A549 (cell line): ENCODE results near the gene AMPH. TPM values are rescaled to one million over a fixed set of nuclear protein-coding genes. Genes with fewer than 3 reads are reported as not detected.

Experiments used
- ATAC-seq, 2 experiments: fragments of 200-7000 bp in 1 of 2; fragments of >200 bp in 1 of 2; cut with Nextera tagmentation in 1 of 2; cut with Tn5 transposase in 1 of 2; 3 replicates each; pipeline versions ENCODE4 v1.8.0 to v1.9.1; 2018 to 2020; ENCODE audit warnings: mild to moderate bottlenecking in 1 of 2, moderate library complexity in 1 of 2
- CTCF ChIA-PET: fragments of 300-600 bp; sonication (Branson Sonifier 250); formaldehyde crosslinking; extraction: SDS; loops from one replicate; lab custom pipeline; 2021; ENCODE audit warnings: antibody characterized with exemption, inconsistent platforms; lab: Yijun Ruan, JAX
- POLR2A ChIA-PET: fragments of 350-600 bp; formaldehyde crosslinking; extraction: SDS; loops from one replicate; lab custom pipeline; 2021; ENCODE audit warnings: antibody characterized with exemption, inconsistent platforms; lab: Yijun Ruan, JAX
- DNase-seq, 2 experiments: peaks; one replicate each; pipeline versions ENCODE4 v3.0.0 to v3.0.0-alpha.2; 2011 to 2016; ENCODE audit warnings: low read depth in 1 of 2, low spot score in 1 of 2
- FAIRE-seq: peaks from 2 replicates; lab custom pipeline; 2011; peaks lifted over from hg19 to GRCh38; lab: Jason Lieb, UNC
- H3K27ac ChIP-seq, 2 experiments: fragments of >200 bp; sonication (Bioruptor Twin); formaldehyde crosslinking; 3 replicates each; pipeline ENCODE4 v1.5.1; 2016 to 2017
- H3K4me1 ChIP-seq: fragments of >200 bp; sonication (Bioruptor Twin); formaldehyde crosslinking; 3 replicates; pipeline ENCODE4 v1.6.1; 2016
- H3K4me2 ChIP-seq: fragments of >200 bp; sonication (Bioruptor Twin); formaldehyde crosslinking; 3 replicates; pipeline ENCODE4 v1.6.1; 2016
- H3K4me3 ChIP-seq: fragments of >200 bp; sonication (Bioruptor Twin); formaldehyde crosslinking; 3 replicates; pipeline ENCODE4 v1.5.1; 2016
- H3K9me3 ChIP-seq: fragments of >200 bp; sonication (Bioruptor Twin); formaldehyde crosslinking; 3 replicates; pipeline ENCODE4 v1.6.1; 2016
- CBX2 ChIP-seq: fragments of 200-600 bp; sonication (generic); IDR thresholded peaks from 2 replicates; pipeline ENCODE4 v1.6.1; 2016; ENCODE audit warnings: low read depth, mild to moderate bottlenecking, borderline replicate concordance
- CBX8 ChIP-seq: fragments of 200-600 bp; sonication (generic); IDR thresholded peaks from 2 replicates; pipeline ENCODE4 v1.6.1; 2016
- CHD2 ChIP-seq: fragments of 150-350 bp; IDR thresholded peaks from 2 replicates; pipeline ENCODE4 v1.6.1; 2014; ENCODE audit warnings: low read length; ENCODE audit not compliant: partially characterized antibody
- CHD4 ChIP-seq: fragments of 200-600 bp; sonication (generic); IDR thresholded peaks from 2 replicates; pipeline ENCODE4 v1.6.1; 2016; ENCODE audit warnings: antibody characterized with exemption, mild to moderate bottlenecking, borderline replicate concordance
- EHF ChIP-seq: fragments of 250-450 bp; sonication (Bioruptor Pico); IDR thresholded peaks from 2 replicates; pipeline ENCODE4 v1.5.0; 2020; ENCODE audit warnings: mild to moderate bottlenecking
- EHMT2 ChIP-seq: fragments of 200-600 bp; sonication (generic); IDR thresholded peaks from 2 replicates; pipeline ENCODE4 v1.6.1; 2016; ENCODE audit warnings: antibody characterized with exemption, low read depth, mild to moderate bottlenecking, moderate library complexity
- EP300 ChIP-seq, 2 experiments: fragments of >200 bp; sonication (Bioruptor Twin); formaldehyde crosslinking; IDR thresholded peaks; 2 replicates in 1 of 2; 3 replicates in 1 of 2; pipeline ENCODE4 v1.6.1; 2016 to 2017
- ESRRA ChIP-seq: fragments of 150-350 bp; IDR thresholded peaks from 2 replicates; pipeline ENCODE4 v1.6.1; 2014; ENCODE audit warnings: mild to moderate bottlenecking, low read length, borderline replicate concordance
- FOSB ChIP-seq: fragments of 250-450 bp; sonication (Bioruptor Pico); IDR thresholded peaks from 2 replicates; pipeline ENCODE4 v1.5.0; 2020; ENCODE audit warnings: mild to moderate bottlenecking, moderate library complexity
- GATA3 ChIP-seq: IDR thresholded peaks from 2 replicates; pipeline ENCODE4 v1.6.1; 2012; ENCODE audit warnings: borderline replicate concordance
- MAZ ChIP-seq: fragments of 150-350 bp; IDR thresholded peaks from 2 replicates; pipeline ENCODE4 v1.6.1; 2014; ENCODE audit warnings: antibody characterized with exemption, low read depth, low read length, borderline replicate concordance
- NFE2L2 ChIP-seq: fragments of 150-350 bp; conservative IDR thresholded peaks from 2 replicates; pipeline ENCODE4 v1.6.1; 2014; ENCODE audit warnings: low read length
- PHF8 ChIP-seq: fragments of 200-600 bp; sonication (generic); IDR thresholded peaks from 2 replicates; pipeline ENCODE4 v1.6.1; 2016; ENCODE audit warnings: low read depth, mild to moderate bottlenecking, antibody characterized with exemption, moderate library complexity, borderline replicate concordance
- POLR2A ChIP-seq: IDR thresholded peaks from 2 replicates; pipeline ENCODE4 v1.6.1; 2012; ENCODE audit warnings: mild to moderate bottlenecking, low read length
- POLR2AphosphoS2 ChIP-seq: conservative IDR thresholded peaks from 2 replicates; pipeline ENCODE4 v1.6.1; 2012; ENCODE audit warnings: low read length, improper control_type of control experiment, inconsistent platforms
- RFX5 ChIP-seq: fragments of 450-650 bp; IDR thresholded peaks from 2 replicates; pipeline ENCODE4 v1.7.1; 2014; ENCODE audit warnings: antibody characterized with exemption, mild to moderate bottlenecking, moderate library complexity
- RNF2 ChIP-seq: fragments of 200-600 bp; sonication (generic); IDR thresholded peaks from 2 replicates; pipeline ENCODE4 v1.6.1; 2016; ENCODE audit warnings: low read depth, mild to moderate bottlenecking, antibody characterized with exemption, moderate library complexity, borderline replicate concordance
- SREBF2 ChIP-seq: fragments of 450-650 bp; IDR thresholded peaks from 2 replicates; pipeline ENCODE4 v1.6.1; 2014; ENCODE audit warnings: mild to moderate bottlenecking, moderate library complexity
- TP53 ChIP-seq: fragments of 250-450 bp; sonication (Bioruptor Pico); IDR thresholded peaks from 2 replicates; pipeline ENCODE4 v1.5.0; 2021; ENCODE audit warnings: mild to moderate bottlenecking, moderate library complexity
- ZFP36 ChIP-seq: fragments of 450-650 bp; IDR thresholded peaks from 2 replicates; pipeline ENCODE4 v1.6.1; 2014; ENCODE audit warnings: borderline replicate concordance; ENCODE audit not compliant: partially characterized antibody
- ZSCAN20 ChIP-seq: fragments of 250-450 bp; sonication (Bioruptor Pico); IDR thresholded peaks from 2 replicates; pipeline ENCODE4 v1.8.0; 2022; ENCODE audit warnings: mild to moderate bottlenecking, moderate library complexity
- WGBS: methylation state at CpG from one replicate; pipeline ENCODE4 v1.1.6; 2017; ENCODE audit errors: missing lambda C conversion rate; 5-methylcytosine and 5-hydroxymethylcytosine counted together
- polyA plus RNA-seq, 4 experiments: library from polyadenylated mRNA; depleted of rRNA in 3 of 4; stranded (reverse); fragments of >200 nt; fragmentation: RNase III in 1 of 4; extraction: RNeasy Plus Mini Kit Qiagen cat#74134 plus additional on column Dnase treatment in 1 of 4; gene quantifications; 2 replicates in 3 of 4; 3 replicates in 1 of 4; pipeline ENCODE4 v1.2.3, GENCODE V29; 2011 to 2017
- TF ChIP-seq, protein P1 (sequence below): IDR thresholded peaks from 2 replicates; pipeline ENCODE4 v1.6.1; 2012; ENCODE audit warnings: low read depth, borderline replicate concordance
- TF ChIP-seq, protein P2 (sequence below): fragments of 200-600 bp; sonication (generic); IDR thresholded peaks from 2 replicates; pipeline ENCODE4 v1.6.1; 2016; ENCODE audit warnings: antibody characterized with exemption, mild to moderate bottlenecking, moderate library complexity
- TF ChIP-seq, protein P3 (sequence below): fragments of 150-350 bp; IDR thresholded peaks from 2 replicates; pipeline ENCODE4 v1.6.1; 2014; ENCODE audit warnings: low read depth, mild to moderate bottlenecking, low read length
- TF ChIP-seq, protein P4 (sequence below): IDR thresholded peaks from 2 replicates; pipeline ENCODE4 v1.6.1; 2012

Gene AMPH
- polyA plus RNA-seq, 2 of the 4 experiments (the other 2 are of a cell fraction), result 0.26 TPM; not detected in 1

DNA sequence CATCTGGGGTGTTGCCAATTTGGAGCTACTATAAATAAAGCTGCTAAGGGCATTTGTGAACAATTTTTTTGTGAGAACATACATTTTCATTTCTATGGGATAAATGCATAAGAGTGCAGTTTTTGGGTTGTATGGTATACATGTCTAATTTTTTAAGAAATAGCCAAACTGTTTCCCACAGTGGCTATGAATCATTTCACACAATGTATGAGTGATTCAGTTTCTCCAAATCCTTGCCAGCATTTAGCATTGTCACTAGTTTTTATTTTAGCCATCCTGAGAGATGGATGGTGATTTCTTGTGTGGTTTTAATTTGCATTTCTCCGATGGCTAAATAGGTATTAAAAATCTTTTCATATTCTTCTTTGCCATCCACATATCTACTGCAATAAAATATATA is 105.3 kb downstream of the AMPH start:
- no peak overlapping the region for H3K4me3 ChIP-seq
- H3K27ac ChIP-seq, result no peak overlapping the region
- ATAC-seq, result no peak
- ChIA-PET POLR2A (no interaction called here), CTCF (no interaction called here)
- no peaks in the 10 kb centered on the region for H3K9me3 ChIP-seq
- FAIRE-seq, result no peak
- no peak for TF ChIP-seq ESRRA
- no peak for TF ChIP-seq RFX5
- TF ChIP-seq CHD2, result no peak
- no peak for TF ChIP-seq CHD4
- no peak for TF ChIP-seq GATA3
- TF ChIP-seq POLR2AphosphoS2, result no peak
- no peak for TF ChIP-seq POLR2A
- no peak for TF ChIP-seq CBX8
- no peak for TF ChIP-seq TP53 (CRISPR knock-in tag)
- no peak for TF ChIP-seq EHMT2
- no peak for TF ChIP-seq FOSB (CRISPR knock-in tag)
- TF ChIP-seq CBX2, result no peak
- no peak for TF ChIP-seq SREBF2
- no peak for TF ChIP-seq EP300 (IDR thresholded peaks at IDR 0.05)
- TF ChIP-seq EHF (CRISPR knock-in tag), result no peak
- H3K4me2 ChIP-seq, result no peak overlapping the region
- H3K4me1 ChIP-seq, result no peaks in the 10 kb centered on the region
- 51% methylated on average over 1 of the region's 1 CpG for WGBS
- DNase-seq, result no peak

DNA sequence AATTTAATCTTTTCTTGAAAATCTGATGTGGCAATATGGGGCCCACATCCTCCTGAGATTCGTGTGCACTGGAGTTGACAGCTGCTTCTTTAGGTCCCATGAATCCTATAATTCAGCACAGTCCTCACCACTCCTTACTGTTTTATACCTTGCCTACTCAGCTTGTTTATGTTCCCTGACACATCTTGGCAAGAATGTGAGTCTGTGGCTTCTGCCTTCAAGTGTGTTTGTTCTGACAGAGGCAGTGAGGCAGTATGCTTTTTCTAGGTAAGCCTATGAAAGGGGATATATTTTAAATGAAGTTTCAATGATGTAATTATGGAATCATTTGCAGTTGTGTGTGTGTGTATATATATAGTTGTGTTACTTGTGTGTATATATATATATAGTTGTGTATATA is 106.4 kb downstream of the AMPH start:
- Histone ChIP-seq H3K4me1 (no peaks in the 10 kb centered on the region), H3K9me3 (no peaks in the 10 kb centered on the region), H3K4me3 (no peak overlapping the region), H3K27ac (no peak overlapping the region), H3K4me2 (no peak overlapping the region)
- POLR2A ChIA-PET, result no interaction called here
- no peak for DNase-seq
- no peak for FAIRE-seq
- CTCF ChIA-PET, result interaction anchor here (0.6 kb wide), 1 partner anchor 10 kb away, joined by 3 read pairs; no protein-coding TSS in a partner anchor
- whole genome bisulfite sequencing, result 0% methylated on average over 1 of the region's 1 CpG
- no peak for ATAC-seq
- TF ChIP-seq PHF8 (no peak), POLR2AphosphoS2 (no peak), RNF2 (no peak), EHMT2 (no peak), ZFP36 (no peak), EHF (CRISPR knock-in tag) (no peak), MAZ (no peak), NFE2L2 (no peak), ZSCAN20 (CRISPR knock-in tag) (no peak)
- TF ChIP-seq, protein P1, sequence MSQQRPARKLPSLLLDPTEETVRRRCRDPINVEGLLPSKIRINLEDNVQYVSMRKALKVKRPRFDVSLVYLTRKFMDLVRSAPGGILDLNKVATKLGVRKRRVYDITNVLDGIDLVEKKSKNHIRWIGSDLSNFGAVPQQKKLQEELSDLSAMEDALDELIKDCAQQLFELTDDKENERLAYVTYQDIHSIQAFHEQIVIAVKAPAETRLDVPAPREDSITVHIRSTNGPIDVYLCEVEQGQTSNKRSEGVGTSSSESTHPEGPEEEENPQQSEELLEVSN, result no peak
- TF ChIP-seq, protein P2, sequence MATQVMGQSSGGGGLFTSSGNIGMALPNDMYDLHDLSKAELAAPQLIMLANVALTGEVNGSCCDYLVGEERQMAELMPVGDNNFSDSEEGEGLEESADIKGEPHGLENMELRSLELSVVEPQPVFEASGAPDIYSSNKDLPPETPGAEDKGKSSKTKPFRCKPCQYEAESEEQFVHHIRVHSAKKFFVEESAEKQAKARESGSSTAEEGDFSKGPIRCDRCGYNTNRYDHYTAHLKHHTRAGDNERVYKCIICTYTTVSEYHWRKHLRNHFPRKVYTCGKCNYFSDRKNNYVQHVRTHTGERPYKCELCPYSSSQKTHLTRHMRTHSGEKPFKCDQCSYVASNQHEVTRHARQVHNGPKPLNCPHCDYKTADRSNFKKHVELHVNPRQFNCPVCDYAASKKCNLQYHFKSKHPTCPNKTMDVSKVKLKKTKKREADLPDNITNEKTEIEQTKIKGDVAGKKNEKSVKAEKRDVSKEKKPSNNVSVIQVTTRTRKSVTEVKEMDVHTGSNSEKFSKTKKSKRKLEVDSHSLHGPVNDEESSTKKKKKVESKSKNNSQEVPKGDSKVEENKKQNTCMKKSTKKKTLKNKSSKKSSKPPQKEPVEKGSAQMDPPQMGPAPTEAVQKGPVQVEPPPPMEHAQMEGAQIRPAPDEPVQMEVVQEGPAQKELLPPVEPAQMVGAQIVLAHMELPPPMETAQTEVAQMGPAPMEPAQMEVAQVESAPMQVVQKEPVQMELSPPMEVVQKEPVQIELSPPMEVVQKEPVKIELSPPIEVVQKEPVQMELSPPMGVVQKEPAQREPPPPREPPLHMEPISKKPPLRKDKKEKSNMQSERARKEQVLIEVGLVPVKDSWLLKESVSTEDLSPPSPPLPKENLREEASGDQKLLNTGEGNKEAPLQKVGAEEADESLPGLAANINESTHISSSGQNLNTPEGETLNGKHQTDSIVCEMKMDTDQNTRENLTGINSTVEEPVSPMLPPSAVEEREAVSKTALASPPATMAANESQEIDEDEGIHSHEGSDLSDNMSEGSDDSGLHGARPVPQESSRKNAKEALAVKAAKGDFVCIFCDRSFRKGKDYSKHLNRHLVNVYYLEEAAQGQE, result no peak
- TF ChIP-seq, protein P3, sequence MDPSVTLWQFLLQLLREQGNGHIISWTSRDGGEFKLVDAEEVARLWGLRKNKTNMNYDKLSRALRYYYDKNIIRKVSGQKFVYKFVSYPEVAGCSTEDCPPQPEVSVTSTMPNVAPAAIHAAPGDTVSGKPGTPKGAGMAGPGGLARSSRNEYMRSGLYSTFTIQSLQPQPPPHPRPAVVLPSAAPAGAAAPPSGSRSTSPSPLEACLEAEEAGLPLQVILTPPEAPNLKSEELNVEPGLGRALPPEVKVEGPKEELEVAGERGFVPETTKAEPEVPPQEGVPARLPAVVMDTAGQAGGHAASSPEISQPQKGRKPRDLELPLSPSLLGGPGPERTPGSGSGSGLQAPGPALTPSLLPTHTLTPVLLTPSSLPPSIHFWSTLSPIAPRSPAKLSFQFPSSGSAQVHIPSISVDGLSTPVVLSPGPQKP, result no peak
- TF ChIP-seq, protein P4, sequence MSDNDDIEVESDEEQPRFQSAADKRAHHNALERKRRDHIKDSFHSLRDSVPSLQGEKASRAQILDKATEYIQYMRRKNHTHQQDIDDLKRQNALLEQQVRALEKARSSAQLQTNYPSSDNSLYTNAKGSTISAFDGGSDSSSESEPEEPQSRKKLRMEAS, result no peak
